B cell (primary cell): Measurements from ENCODE around the gene RHBDL1. TPM values are rescaled to one million over a fixed set of nuclear protein-coding genes. Genes with fewer than 3 reads are reported as not detected.

ENCODE experiments used
- ATAC-seq: fragments of 200-7000 bp; cut with Tn5 transposase; one replicate; pipeline ENCODE4 v1.10.0; 2021; ENCODE audit warnings: low read depth, mild to moderate bottlenecking, moderate number of reproducible peaks, moderate library complexity
- CTCF ChIA-PET: fragments of 350-600 bp; sonication (Branson Sonifier 250); formaldehyde crosslinking; loops from one replicate; lab custom pipeline; 2021; ENCODE audit warnings: antibody characterized with exemption, inconsistent platforms; lab: Charles Lee
- POLR2A ChIA-PET: fragments of 350-600 bp; sonication (Branson Sonifier 250); formaldehyde crosslinking; loops from one replicate; lab custom pipeline; 2021; ENCODE audit warnings: antibody characterized with exemption; lab: Charles Lee
- DNase-seq: peaks from one replicate; pipeline ENCODE4 v3.0.0; 2013
- H2AFZ ChIP-seq: 2 replicates; pipeline ENCODE4 v1.6.1; 2012; ENCODE audit warnings: mild to moderate bottlenecking, low read depth, low read length; ENCODE audit not compliant: insufficient read depth, poor library complexity, severe bottlenecking
- H3K27ac ChIP-seq, 2 donors: 1 replicate in 1 of 2; 2 replicates in 1 of 2; pipeline ENCODE4 v1.5.1; 2012 to 2013; ENCODE audit warnings: low read length in 2 of 2, mild to moderate bottlenecking in 2 of 2, moderate library complexity in 1 of 2
- H3K27me3 ChIP-seq, 4 experiments: fragments of 200-600 bp in 1 of 4; sonication (generic) in 1 of 4; replicated peaks in 1 of 4; 1 replicate in 2 of 4; 2 replicates in 2 of 4; pipeline versions ENCODE4 v1.6.1 to v1.7.0; 2013 to 2016; ENCODE audit warnings: low read length in 3 of 4, mild to moderate bottlenecking in 2 of 4, mixed read lengths in 1 of 4, moderate library complexity in 1 of 4; ENCODE audit not compliant: insufficient read depth in 4 of 4, control insufficient read depth in 3 of 4; ENCODE audit errors: control extremely low read depth in 1 of 4
- H3K36me3 ChIP-seq, 2 experiments: replicated peaks in 1 of 2; 1 replicate in 1 of 2; 2 replicates in 1 of 2; pipeline versions ENCODE4 v1.6.1 to v1.7.1; 2013; ENCODE audit warnings: low read length in 1 of 2; ENCODE audit not compliant: insufficient read depth in 2 of 2, control insufficient read depth in 1 of 2; ENCODE audit errors: control extremely low read depth in 1 of 2, extremely low read depth in 1 of 2
- H3K4me1 ChIP-seq, 2 donors: fragments of 200-600 bp in 1 of 2; sonication (generic) in 1 of 2; 1 replicate in 1 of 2; 2 replicates in 1 of 2; pipeline versions ENCODE4 v1.5.1 to v1.6.1; 2013 to 2017; ENCODE audit warnings: low read length in 2 of 2; ENCODE audit not compliant: control insufficient read depth in 2 of 2, insufficient read depth in 2 of 2
- H3K4me2 ChIP-seq: replicated peaks from 2 replicates; pipeline ENCODE3; 2012; ENCODE audit warnings: mild to moderate bottlenecking, low read depth, low read length; ENCODE audit not compliant: poor library complexity, severe bottlenecking
- H3K4me3 ChIP-seq, 5 experiments: fragments of 200-600 bp in 1 of 5; sonication (generic) in 1 of 5; 1 replicate in 3 of 5; 2 replicates in 2 of 5; pipeline versions ENCODE4 v1.5.1 to v1.7.0; 2011 to 2016; ENCODE audit warnings: low read length in 4 of 5, mild to moderate bottlenecking in 4 of 5, low read depth in 2 of 5, control low read depth in 1 of 5, moderate library complexity in 1 of 5; ENCODE audit not compliant: insufficient read depth in 1 of 5; ENCODE audit errors: control extremely low read depth in 1 of 5, extremely low read depth in 1 of 5
- H3K79me2 ChIP-seq: fragments of 200-600 bp; sonication (generic); one replicate; pipeline ENCODE4 v1.6.0; 2016; ENCODE audit warnings: low read length; ENCODE audit not compliant: control insufficient read depth, insufficient read depth
- H3K9ac ChIP-seq: fragments of 200-600 bp; sonication (generic); 2 replicates; pipeline ENCODE4 v1.6.1; 2017; ENCODE audit warnings: mild to moderate bottlenecking, low read length, moderate library complexity
- H3K9me3 ChIP-seq, 3 donors: one replicate each; pipeline versions ENCODE4 v1.6.1 to v1.7.1; 2013; ENCODE audit warnings: low read length in 2 of 3; ENCODE audit not compliant: control insufficient read depth in 2 of 3, insufficient read depth in 1 of 3; ENCODE audit errors: control extremely low read depth in 1 of 3
- H4K20me1 ChIP-seq: 2 replicates; pipeline ENCODE4 v1.6.0; 2012; ENCODE audit warnings: mild to moderate bottlenecking, low read length; ENCODE audit not compliant: insufficient read depth, control insufficient read depth, poor library complexity, severe bottlenecking
- H3K27ac Mint-ChIP-seq: one replicate; pipeline ENCODE4 v1.8.0; 2021; ENCODE audit warnings: mixed read lengths
- H3K27me3 Mint-ChIP-seq: one replicate; pipeline ENCODE4 v1.8.0; 2021; ENCODE audit warnings: mixed read lengths
- H3K4me1 Mint-ChIP-seq: one replicate; pipeline ENCODE4 v1.8.0; 2021; ENCODE audit warnings: mixed read lengths
- H3K4me3 Mint-ChIP-seq: one replicate; pipeline ENCODE4 v1.8.0; 2021; ENCODE audit warnings: mixed read lengths
- H3K9me3 Mint-ChIP-seq: one replicate; pipeline ENCODE4 v1.8.0; 2022; ENCODE audit warnings: mixed read lengths; ENCODE audit not compliant: insufficient read depth
- EZH2 ChIP-seq: IDR thresholded peaks from 2 replicates; pipeline ENCODE4 v1.6.1; 2012; ENCODE audit warnings: borderline replicate concordance, low read depth, mild to moderate bottlenecking, moderate library complexity, low read length; ENCODE audit not compliant: insufficient read depth, poor library complexity, severe bottlenecking
- WGBS: methylation state at CpG from one replicate; pipeline ENCODE4 v1.1.5; 2013; ENCODE audit warnings: missing lambda C conversion rate; ENCODE audit not compliant: insufficient coverage; 5-methylcytosine and 5-hydroxymethylcytosine counted together
- intact Hi-C: fragments of 100-400 bp; cut with micrococcal nuclease; formaldehyde crosslinking; loops from one replicate; pipeline ENCODE4 v1.10.0; 2022
- polyA plus RNA-seq: library from polyadenylated mRNA; depleted of rRNA; stranded (reverse); fragments of >200 nt; gene quantifications from 2 replicates; pipeline ENCODE4 v1.2.3, GENCODE V29; 2012
- total RNA-seq, 2 donors: library from RNA; stranded (reverse); fragments of 120-200 nt in 1 of 2; gene quantifications; 1 replicate in 1 of 2; 2 replicates in 1 of 2; pipeline versions ENCODE4 v1.2.3 to v1.2.4, GENCODE V29; 2013 to 2022
- TF ChIP-seq, protein P1 (sequence below): fragments of 200-600 bp; IDR thresholded peaks from one replicate; pipeline ENCODE4 v1.8.0; 2022; ENCODE audit warnings: antibody characterized with exemption, mild to moderate bottlenecking

RHBDL1 gene
- total and polyA plus RNA-seq, 2 donors (not counting 1 experiment from before 2014, with no cell fraction given): 0.76 to 1.6 TPM

DNA sequence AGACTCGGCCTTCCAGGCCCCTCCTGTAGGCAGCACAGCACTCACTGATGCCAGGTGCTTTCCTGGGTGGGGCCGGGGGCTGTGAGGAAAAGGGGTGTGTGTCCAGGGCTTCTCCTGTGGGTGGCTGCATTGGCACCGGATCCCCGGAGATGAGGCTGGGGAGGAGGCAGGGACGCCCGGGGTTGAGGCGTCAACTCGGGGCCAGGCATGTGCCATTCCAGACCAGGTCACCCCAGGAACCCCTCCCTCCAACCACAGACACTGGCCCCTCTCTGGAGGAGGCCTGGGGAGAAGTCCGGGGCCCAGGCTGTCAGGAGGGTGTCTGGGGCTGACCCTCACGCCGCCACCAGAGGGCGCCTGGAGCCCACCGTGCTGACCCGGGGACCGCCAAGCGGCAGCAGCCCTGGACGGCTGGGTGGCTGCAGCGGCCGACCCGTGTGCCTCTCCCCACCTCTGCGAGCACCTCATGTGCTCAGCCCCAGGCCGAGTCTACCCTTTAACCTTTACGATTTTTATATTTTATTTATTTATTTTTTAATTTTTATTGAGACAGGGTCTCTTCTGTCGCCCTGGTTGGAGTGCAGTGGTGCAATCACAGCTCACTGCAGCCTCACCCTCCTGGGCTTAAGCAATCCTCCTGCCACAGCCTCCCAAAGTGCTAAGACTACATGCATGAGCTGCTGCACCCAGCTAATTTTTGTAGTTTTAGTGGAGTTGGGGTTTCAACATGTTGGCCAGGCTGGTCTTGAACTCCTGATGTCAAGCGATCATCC, 36.3 kb downstream of the RHBDL1 start:
- peaks cover 0 to 20% (median 0%) of the 10 kb centered on the region in 3 donors for H3K9me3 ChIP-seq
- Mint-ChIP-seq H3K4me3 (no peak overlapping the region), H3K27ac (no peak overlapping the region), H3K9me3 (no peaks in the 10 kb centered on the region), H3K27me3 (peaks cover 26% of the 10 kb centered on the region), H3K4me1 (peaks cover 4% of the 10 kb centered on the region)
- ChIA-PET POLR2A (no interaction called here), CTCF (interaction anchor here (0.6 to 7.6 kb wide), 21 partner anchors 9 to 392 kb away, joined by 3 to 94 read pairs (median 4); partner anchors contain the start of genes ANTKMT, CHTF18, CIAO3 and RPUSD1)
- H2AFZ ChIP-seq: no peak overlapping the region
- TF ChIP-seq EZH2: no peak
- TF ChIP-seq, protein P1, sequence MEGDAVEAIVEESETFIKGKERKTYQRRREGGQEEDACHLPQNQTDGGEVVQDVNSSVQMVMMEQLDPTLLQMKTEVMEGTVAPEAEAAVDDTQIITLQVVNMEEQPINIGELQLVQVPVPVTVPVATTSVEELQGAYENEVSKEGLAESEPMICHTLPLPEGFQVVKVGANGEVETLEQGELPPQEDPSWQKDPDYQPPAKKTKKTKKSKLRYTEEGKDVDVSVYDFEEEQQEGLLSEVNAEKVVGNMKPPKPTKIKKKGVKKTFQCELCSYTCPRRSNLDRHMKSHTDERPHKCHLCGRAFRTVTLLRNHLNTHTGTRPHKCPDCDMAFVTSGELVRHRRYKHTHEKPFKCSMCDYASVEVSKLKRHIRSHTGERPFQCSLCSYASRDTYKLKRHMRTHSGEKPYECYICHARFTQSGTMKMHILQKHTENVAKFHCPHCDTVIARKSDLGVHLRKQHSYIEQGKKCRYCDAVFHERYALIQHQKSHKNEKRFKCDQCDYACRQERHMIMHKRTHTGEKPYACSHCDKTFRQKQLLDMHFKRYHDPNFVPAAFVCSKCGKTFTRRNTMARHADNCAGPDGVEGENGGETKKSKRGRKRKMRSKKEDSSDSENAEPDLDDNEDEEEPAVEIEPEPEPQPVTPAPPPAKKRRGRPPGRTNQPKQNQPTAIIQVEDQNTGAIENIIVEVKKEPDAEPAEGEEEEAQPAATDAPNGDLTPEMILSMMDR: peak; percentile 98
- intact Hi-C loops: loop anchor here (1.0 to 2.0 kb wide), 3 partner anchors 30 to 391 kb away; no protein-coding TSS in a partner anchor
- peaks cover 5% of the 10 kb centered on the region for H4K20me1 ChIP-seq
- H3K27ac ChIP-seq: no peak overlapping the region
- WGBS: 11% methylated on average over 9 of the region's 25 CpGs
- ATAC-seq (peak; percentile 64), DNase-seq (peak; percentile 84)
- peaks cover 14 to 20% of the 10 kb centered on the region in 2 donors for H3K4me1 ChIP-seq
- no peak overlapping the region for H3K9ac ChIP-seq
- peaks cover 0 to 73% (median 33%) of the 10 kb centered on the region in 4 experiments for H3K27me3 ChIP-seq
- H3K4me3 ChIP-seq: no peak overlapping the region
- no peaks in the 10 kb centered on the region for H3K79me2 ChIP-seq
- no peaks in the 10 kb centered on the region for H3K36me3 ChIP-seq
- no peak overlapping the region for H3K4me2 ChIP-seq
